ENCODE measurements around the gene CATSPERB. TPM values are rescaled to one million over a fixed set of nuclear protein-coding genes. Genes with fewer than 3 reads are reported as not detected.
"Not testable (repeated sequence)": the region's sequence is repeated elsewhere in the genome, so short reads cannot be mapped to it uniquely, and the experiment has no call there.

CATSPERB gene
- total and polyA plus RNA-seq, 8 donors, result 0.31 to 56.5 (median 3.5) TPM

GRCh38 chr14:91681893-91682563 is 49.9 kb downstream of the CATSPERB start:
- Histone ChIP-seq H3K27ac (no peak overlapping the region), H3K4me1 (no peaks in the 10 kb centered on the region), H3K27me3 (no peaks in the 10 kb centered on the region), H3K4me3 (no peak overlapping the region), H3K36me3 (no peaks in the 10 kb centered on the region), H3K9me3 (no peaks in the 10 kb centered on the region)
- intact Hi-C loops (cut with DNase I; ENCODE audit: low total_unique reads), result no loop called here
- no peak for TF ChIP-seq EP300 (IDR thresholded peaks at IDR 0.05)
- TF ChIP-seq CTCF (IDR thresholded peaks at IDR 0.05), result no peak
- no peak for TF ChIP-seq POLR2A (IDR thresholded peaks at IDR 0.05)
- no peak for TF ChIP-seq POLR2AphosphoS5 (IDR thresholded peaks at IDR 0.05)
- WGBS, 5 donors, result 82 to 98% (median 90%) methylated on average over 3 to 4 of the region's 4 CpGs
- no peak for DNase-seq

GRCh38 chr14:91681118-91681517 is 50.8 kb downstream of the CATSPERB start:
- Histone ChIP-seq H3K36me3 (no peaks in the 10 kb centered on the region), H3K27ac (no peak overlapping the region), H3K9me3 (no peaks in the 10 kb centered on the region), H3K4me3 (no peak overlapping the region), H3K4me1 (no peaks in the 10 kb centered on the region), H3K27me3 (no peaks in the 10 kb centered on the region)
- 91 to 96% (median 95%) methylated on average over 4 of the region's 4 CpGs for WGBS, 5 donors
- no peak for DNase-seq
- TF ChIP-seq POLR2AphosphoS5 (IDR thresholded peaks at IDR 0.05) (no peak), POLR2A (IDR thresholded peaks at IDR 0.05) (no peak), CTCF (IDR thresholded peaks at IDR 0.05) (no peak)
- intact Hi-C loops (cut with DNase I; ENCODE audit: low total_unique reads), result no loop called here

- DNase-seq, result no peak
- TF ChIP-seq POLR2AphosphoS5 (IDR thresholded peaks at IDR 0.05), result no peak
- TF ChIP-seq EP300 (IDR thresholded peaks at IDR 0.05), result no peak
- no peak for TF ChIP-seq POLR2A (IDR thresholded peaks at IDR 0.05)
- TF ChIP-seq CTCF (IDR thresholded peaks at IDR 0.05), result no peak
- no peaks in the 10 kb centered on the region for H3K27me3 ChIP-seq
- no peaks in the 10 kb centered on the region for H3K9me3 ChIP-seq
- H3K4me3 ChIP-seq, result no peak overlapping the region
- H3K4me1 ChIP-seq, result no peaks in the 10 kb centered on the region
- intact Hi-C loops (cut with DNase I; ENCODE audit: low total_unique reads), result no loop called here
- no peaks in the 10 kb centered on the region for H3K36me3 ChIP-seq
- no peak overlapping the region for H3K27ac ChIP-seq
These were observed 52.6 kb downstream of the CATSPERB start for GRCh38 chr14:91679273-91679672.

DNA sequence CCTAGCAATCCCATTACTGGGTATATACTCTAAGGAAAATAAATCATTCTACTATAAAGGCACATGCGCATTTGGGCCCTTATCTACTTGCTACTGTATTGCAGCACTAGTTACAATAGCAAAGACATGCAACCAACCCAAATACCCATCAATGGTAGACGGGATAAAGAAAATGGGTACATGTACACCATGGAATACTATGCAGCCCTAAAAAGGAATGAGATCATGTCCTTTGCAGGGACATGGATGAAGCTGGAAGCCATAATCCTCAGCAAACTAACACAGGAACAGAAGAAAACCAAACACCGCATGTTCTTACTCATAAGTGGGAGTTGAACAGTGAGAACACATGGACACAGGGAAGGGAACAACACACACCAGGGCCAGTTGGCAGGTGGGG is 54.2 kb downstream of the CATSPERB start:
- DNase-seq; H3K36me3 ChIP-seq; H3K27ac ChIP-seq; intact Hi-C loops (cut with DNase I; ENCODE audit: low total_unique reads); H3K4me1 ChIP-seq; H3K4me3 ChIP-seq; H3K27me3 ChIP-seq; H3K9me3 ChIP-seq: not testable (repeated sequence)
- 90 to 97% (median 93%) methylated on average over 3 of the region's 3 CpGs for WGBS, 5 donors

DNA sequence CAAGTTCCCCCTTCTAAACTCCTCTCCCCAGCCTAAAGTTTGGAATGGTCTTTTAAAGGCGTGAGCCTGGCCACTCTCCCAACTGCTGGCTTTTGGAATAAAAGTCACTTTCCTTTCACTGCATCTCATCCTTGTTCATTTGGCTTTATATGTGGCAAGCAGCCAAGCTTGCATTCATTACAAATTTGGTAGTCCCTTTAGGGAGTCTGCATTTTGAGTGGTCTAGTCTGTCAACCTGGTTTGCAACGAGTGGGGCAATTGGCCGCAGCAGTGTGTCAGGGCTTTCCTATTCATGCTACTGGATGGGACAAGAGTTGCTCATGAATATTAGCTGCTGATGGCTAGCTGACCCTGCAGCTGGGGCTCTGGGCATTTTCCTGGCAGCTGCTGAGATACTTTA is 57.0 kb downstream of the CATSPERB start:
- H3K27me3 ChIP-seq, result no peaks in the 10 kb centered on the region
- peak in 1 of 2 donors; percentile 4 for DNase-seq
- H3K36me3 ChIP-seq, result peaks cover 0 to 4% (median 0%) of the 10 kb centered on the region in 4 donors
- TF ChIP-seq POLR2AphosphoS5 (IDR thresholded peaks at IDR 0.05) (no peak), EP300 (IDR thresholded peaks at IDR 0.05) (no peak), POLR2A (IDR thresholded peaks at IDR 0.05) (no peak), CTCF (IDR thresholded peaks at IDR 0.05) (no peak)
- no peak overlapping the region for H3K4me3 ChIP-seq
- no peak overlapping the region for H3K27ac ChIP-seq
- no peaks in the 10 kb centered on the region for H3K4me1 ChIP-seq
- H3K9me3 ChIP-seq, result no peaks in the 10 kb centered on the region
- 66 to 90% (median 81%) methylated on average over 3 of the region's 3 CpGs for WGBS, 5 donors
- intact Hi-C loops (cut with DNase I; ENCODE audit: low total_unique reads), result no loop called here

Data from stomach (tissue), 9 donors.